Activated CD4-positive, alpha-beta T cell treated with anti-CD3 and anti-CD28 coated beads, Interleukin-2, amount 10 ng/mL, durations not matched to agents 24 days and 14 days (primary cell): ENCODE data around the gene BPIFA1. TPM values are rescaled to one million over a fixed set of nuclear protein-coding genes. Genes with fewer than 3 reads are reported as not detected.

Experiments
- DNase-seq: peaks from one replicate; pipeline ENCODE4 v3.0.0; 2022
- H3K27ac Mint-ChIP-seq: one replicate; pipeline ENCODE4 v1.8.0; 2022; ENCODE audit warnings: mild to moderate bottlenecking, mixed read lengths
- H3K27me3 Mint-ChIP-seq: one replicate; pipeline ENCODE4 v1.8.0; 2022; ENCODE audit warnings: mixed read lengths
- H3K36me3 Mint-ChIP-seq: one replicate; pipeline ENCODE4 v1.8.0; 2022; ENCODE audit warnings: low read depth, mild to moderate bottlenecking, mixed read lengths
- H3K4me1 Mint-ChIP-seq: one replicate; pipeline ENCODE4 v1.8.0; 2021; ENCODE audit warnings: mixed read lengths
- H3K4me3 Mint-ChIP-seq: one replicate; pipeline ENCODE4 v1.8.0; 2022; ENCODE audit warnings: mild to moderate bottlenecking, moderate library complexity, mixed read lengths
- H3K9me3 Mint-ChIP-seq: one replicate; pipeline ENCODE4 v1.8.0; 2021; ENCODE audit warnings: mixed read lengths
- intact Hi-C: fragments of 100-400 bp; cut with micrococcal nuclease; formaldehyde crosslinking; loops from one replicate; pipeline ENCODE4 v1.15.1; 2023
- total RNA-seq: library from RNA; stranded (reverse); gene quantifications from 2 replicates; pipeline ENCODE4 v1.2.3, GENCODE V29; 2022

Gene BPIFA1
- total RNA-seq = not detected in 2 replicates

DNA sequence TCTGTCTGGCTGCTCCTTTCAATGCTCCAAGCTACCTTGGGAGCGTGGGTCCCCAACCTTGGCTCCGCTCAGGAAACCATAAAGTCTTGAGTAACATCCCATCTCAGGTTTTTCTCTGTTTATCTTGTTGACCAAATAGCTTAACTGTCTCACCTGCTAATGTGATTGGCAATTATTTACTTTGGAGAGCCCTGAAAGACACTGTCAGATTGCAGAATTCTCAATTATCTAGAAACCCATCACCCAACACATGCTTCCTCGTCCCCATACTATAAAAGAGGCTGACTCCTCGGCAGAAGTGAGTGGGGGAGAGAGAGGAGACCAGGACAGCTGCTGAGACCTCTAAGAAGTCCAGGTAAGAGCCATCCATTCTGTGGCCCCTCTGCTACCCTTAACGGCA is at the start of gene BPIFA1:
TSS of gene BPIFA1 (plus strand) at position 301 of the 400 bp plus-strand sequence. CDS start 1,716 bp downstream, outside the sequence.
- intact Hi-C loops = no loop called here
- no peaks in the 10 kb centered on the region for H3K27me3 Mint-ChIP-seq
- peaks cover 12% of the 10 kb centered on the region for H3K4me1 Mint-ChIP-seq
- H3K27ac Mint-ChIP-seq = no peak within 1 kb of the TSS
- no peaks in the 10 kb centered on the region for H3K36me3 Mint-ChIP-seq
- H3K4me3 Mint-ChIP-seq = no peak within 1 kb of the TSS
- no peak for DNase-seq
- no peaks in the 10 kb centered on the region for H3K9me3 Mint-ChIP-seq

- no peak overlapping the region for H3K27ac Mint-ChIP-seq
- H3K4me3 Mint-ChIP-seq = no peak overlapping the region
- intact Hi-C loops = no loop called here
- H3K9me3 Mint-ChIP-seq = peaks cover 5% of the 10 kb centered on the region
- peaks cover 1% of the 10 kb centered on the region for H3K27me3 Mint-ChIP-seq
- no peaks in the 10 kb centered on the region for H3K4me1 Mint-ChIP-seq
- DNase-seq = no peak
- H3K36me3 Mint-ChIP-seq = no peaks in the 10 kb centered on the region
These were observed 48.3 kb upstream of the BPIFA1 start for GRCh38 chr20:33187491-33187890.

DNA sequence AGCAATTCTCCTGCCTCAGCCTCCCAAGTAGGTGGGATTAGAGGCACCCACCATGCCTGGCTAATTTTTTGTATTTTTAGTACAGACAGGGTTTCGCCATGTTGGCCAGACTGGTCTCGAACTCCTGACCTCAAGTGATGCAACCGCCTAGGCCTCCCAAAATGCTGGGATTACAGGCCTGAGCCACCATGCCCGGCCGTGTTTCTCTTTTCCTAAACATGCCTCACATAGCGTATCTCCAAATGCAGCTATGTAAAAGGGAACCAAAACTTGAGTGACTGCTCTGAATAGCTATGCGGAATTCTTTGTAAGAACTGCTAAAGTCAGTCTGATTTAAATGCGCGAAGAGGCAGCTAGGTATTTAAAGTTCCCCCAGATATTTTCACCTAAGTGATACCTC is 47.4 kb upstream of the BPIFA1 start:
- Mint-ChIP-seq H3K27me3 (peaks cover 1% of the 10 kb centered on the region), H3K36me3 (no peaks in the 10 kb centered on the region), H3K4me1 (no peaks in the 10 kb centered on the region), H3K27ac (no peak overlapping the region), H3K9me3 (peaks cover 3% of the 10 kb centered on the region), H3K4me3 (no peak overlapping the region)
- intact Hi-C loops = no loop called here
- no peak for DNase-seq

GRCh38 chr20:33191484-33191883 is 44.3 kb upstream of the BPIFA1 start:
- H3K27ac Mint-ChIP-seq = no peak overlapping the region
- no peaks in the 10 kb centered on the region for H3K9me3 Mint-ChIP-seq
- H3K4me1 Mint-ChIP-seq = no peaks in the 10 kb centered on the region
- intact Hi-C loops = no loop called here
- no peak for DNase-seq
- H3K27me3 Mint-ChIP-seq = peaks cover 4% of the 10 kb centered on the region
- H3K4me3 Mint-ChIP-seq = no peak overlapping the region
- H3K36me3 Mint-ChIP-seq = no peaks in the 10 kb centered on the region

GRCh38 chr20:33191955-33192354 is 43.8 kb upstream of the BPIFA1 start:
- Mint-ChIP-seq H3K27me3 (peaks cover 4% of the 10 kb centered on the region), H3K9me3 (no peaks in the 10 kb centered on the region), H3K4me1 (no peaks in the 10 kb centered on the region), H3K4me3 (no peak overlapping the region), H3K27ac (no peak overlapping the region), H3K36me3 (no peaks in the 10 kb centered on the region)
- intact Hi-C loops = no loop called here
- no peak for DNase-seq

- peaks cover 4% of the 10 kb centered on the region for H3K27me3 Mint-ChIP-seq
- intact Hi-C loops = no loop called here
These were observed 42.8 kb upstream of the BPIFA1 start for GRCh38 chr20:33192912-33193501.

GRCh38 chr20:33199026-33199425 is 36.8 kb upstream of the BPIFA1 start:
- H3K27me3 Mint-ChIP-seq = peaks cover 2% of the 10 kb centered on the region
- H3K36me3 Mint-ChIP-seq = no peaks in the 10 kb centered on the region
- no peak overlapping the region for H3K4me3 Mint-ChIP-seq
- no peak for DNase-seq
- intact Hi-C loops = no loop called here
- H3K9me3 Mint-ChIP-seq = no peaks in the 10 kb centered on the region
- no peaks in the 10 kb centered on the region for H3K4me1 Mint-ChIP-seq
- no peak overlapping the region for H3K27ac Mint-ChIP-seq

More at GRCh38 chr20:33192912-33193501, 42.8 kb upstream of the BPIFA1 start:
- no peaks in the 10 kb centered on the region for H3K4me1 Mint-ChIP-seq
- H3K4me3 Mint-ChIP-seq = no peak overlapping the region
- DNase-seq = no peak
- no peak overlapping the region for H3K27ac Mint-ChIP-seq
- no peaks in the 10 kb centered on the region for H3K9me3 Mint-ChIP-seq
- no peaks in the 10 kb centered on the region for H3K36me3 Mint-ChIP-seq

DNA sequence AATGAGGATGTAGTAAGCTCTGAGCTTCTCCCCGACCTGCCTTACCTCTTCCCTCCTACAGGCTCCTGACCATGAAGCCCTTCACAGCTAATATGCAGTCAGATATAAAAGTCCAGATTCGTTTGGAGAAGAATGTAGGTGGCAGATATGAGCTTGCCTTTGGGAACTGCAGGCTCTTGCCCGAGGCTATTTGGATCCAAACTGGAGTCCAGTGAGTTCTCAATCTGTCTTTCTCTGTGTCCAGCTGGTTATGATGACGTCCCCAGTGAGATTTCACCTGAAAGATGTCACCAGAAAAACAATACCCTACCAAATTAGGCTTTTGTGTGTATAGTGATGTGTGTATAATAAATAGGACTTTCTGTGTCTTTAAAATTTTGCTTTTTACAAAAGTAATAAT is 33.3 kb upstream of the BPIFA1 start:
- H3K27me3 Mint-ChIP-seq = peaks cover 5% of the 10 kb centered on the region
- no peaks in the 10 kb centered on the region for H3K36me3 Mint-ChIP-seq
- no peaks in the 10 kb centered on the region for H3K9me3 Mint-ChIP-seq
- intact Hi-C loops = no loop called here
- no peaks in the 10 kb centered on the region for H3K4me1 Mint-ChIP-seq
- DNase-seq = no peak
- no peak overlapping the region for H3K27ac Mint-ChIP-seq
- no peak overlapping the region for H3K4me3 Mint-ChIP-seq

DNA sequence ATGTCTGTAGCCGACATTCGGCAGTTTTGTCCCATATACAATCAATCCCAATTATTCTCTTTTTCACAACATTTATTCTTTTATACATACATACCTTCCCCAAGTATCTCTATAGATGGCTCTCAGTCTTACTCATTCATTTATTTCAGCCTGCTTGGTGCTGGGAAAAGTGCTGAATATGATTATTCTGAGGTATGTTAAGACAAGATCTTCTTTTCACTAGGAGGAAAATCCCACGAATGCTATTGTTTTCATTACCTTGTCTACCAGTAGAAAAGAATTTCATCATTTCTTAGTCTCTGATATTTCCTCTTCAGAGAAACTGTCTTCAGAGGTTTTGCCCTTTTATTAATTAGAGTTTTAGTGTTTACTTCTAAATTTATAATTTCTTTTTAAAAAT is 32.4 kb upstream of the BPIFA1 start:
- DNase-seq = no peak
- H3K27me3 Mint-ChIP-seq = peaks cover 5% of the 10 kb centered on the region
- H3K4me3 Mint-ChIP-seq = no peak overlapping the region
- H3K4me1 Mint-ChIP-seq = no peaks in the 10 kb centered on the region
- H3K36me3 Mint-ChIP-seq = no peaks in the 10 kb centered on the region
- H3K27ac Mint-ChIP-seq = no peak overlapping the region
- intact Hi-C loops = no loop called here
- H3K9me3 Mint-ChIP-seq = no peaks in the 10 kb centered on the region

DNA sequence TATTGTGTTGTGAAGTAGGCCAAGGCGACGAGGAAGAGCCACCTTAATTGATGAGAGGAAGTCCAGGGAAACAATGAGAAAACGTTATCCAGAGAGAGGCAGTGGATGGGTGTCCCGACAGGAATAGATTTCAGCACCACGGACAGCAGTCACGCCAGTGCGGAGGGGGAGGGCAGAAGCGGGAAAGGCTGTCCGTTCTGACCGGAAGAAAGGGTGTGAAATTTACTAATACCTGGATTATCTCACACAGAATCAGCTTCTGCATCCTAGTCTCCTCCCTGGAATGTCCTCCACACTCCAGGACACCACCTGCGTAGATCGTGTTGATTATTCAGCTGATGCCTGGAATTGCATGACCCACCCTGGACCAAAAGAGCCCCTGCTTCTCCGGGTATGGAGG is 26.0 kb upstream of the BPIFA1 start:
- DNase-seq = peak; percentile 87
- H3K9me3 Mint-ChIP-seq = no peaks in the 10 kb centered on the region
- intact Hi-C loops = no loop called here
- no peak overlapping the region for H3K4me3 Mint-ChIP-seq
- no peaks in the 10 kb centered on the region for H3K36me3 Mint-ChIP-seq
- no peak overlapping the region for H3K27ac Mint-ChIP-seq
- H3K27me3 Mint-ChIP-seq = peaks cover 9% of the 10 kb centered on the region
- H3K4me1 Mint-ChIP-seq = no peaks in the 10 kb centered on the region

- intact Hi-C loops = no loop called here
- Mint-ChIP-seq H3K27me3 (peaks cover 9% of the 10 kb centered on the region), H3K27ac (no peak overlapping the region), H3K4me1 (no peaks in the 10 kb centered on the region), H3K36me3 (no peaks in the 10 kb centered on the region), H3K4me3 (no peak overlapping the region), H3K9me3 (no peaks in the 10 kb centered on the region)
- DNase-seq = no peak
These were observed 25.4 kb upstream of the BPIFA1 start for GRCh38 chr20:33210371-33210770.

DNA sequence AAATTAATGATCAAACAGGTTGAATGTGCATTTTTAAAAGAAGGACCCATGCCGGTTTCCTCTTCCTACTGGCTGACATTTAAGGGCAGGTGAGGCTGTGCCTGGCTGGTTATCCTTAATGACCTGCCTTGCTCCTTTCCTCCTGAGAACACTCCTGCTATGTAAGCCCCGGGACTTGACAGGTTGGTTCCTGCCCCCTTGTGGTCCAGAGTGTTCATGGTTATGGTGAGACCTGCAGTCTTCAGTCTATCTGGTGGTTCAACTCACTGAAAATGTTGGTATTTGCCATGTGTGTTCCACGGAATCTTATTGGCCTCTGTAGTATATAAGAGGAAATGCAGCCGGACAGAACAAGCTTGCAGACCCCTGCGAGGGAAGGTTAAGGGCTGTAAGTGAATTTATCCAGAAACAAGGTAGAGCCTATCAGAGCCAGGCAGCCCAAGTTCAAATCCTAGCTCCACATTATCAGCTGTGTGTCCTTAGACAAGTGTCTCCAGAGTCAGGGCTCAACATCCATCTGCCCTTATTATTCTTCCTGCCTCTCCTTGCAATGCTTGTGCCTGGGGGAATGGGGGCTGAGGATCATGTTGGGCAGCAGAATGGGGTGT is 23.9 kb upstream of the BPIFA1 start:
- H3K4me3 Mint-ChIP-seq = no peak overlapping the region
- no peaks in the 10 kb centered on the region for H3K36me3 Mint-ChIP-seq
- intact Hi-C loops = no loop called here
- DNase-seq = peak; percentile 73
- H3K27me3 Mint-ChIP-seq = peaks cover 9% of the 10 kb centered on the region
- H3K4me1 Mint-ChIP-seq = no peaks in the 10 kb centered on the region
- no peak overlapping the region for H3K27ac Mint-ChIP-seq
- H3K9me3 Mint-ChIP-seq = no peaks in the 10 kb centered on the region

DNA sequence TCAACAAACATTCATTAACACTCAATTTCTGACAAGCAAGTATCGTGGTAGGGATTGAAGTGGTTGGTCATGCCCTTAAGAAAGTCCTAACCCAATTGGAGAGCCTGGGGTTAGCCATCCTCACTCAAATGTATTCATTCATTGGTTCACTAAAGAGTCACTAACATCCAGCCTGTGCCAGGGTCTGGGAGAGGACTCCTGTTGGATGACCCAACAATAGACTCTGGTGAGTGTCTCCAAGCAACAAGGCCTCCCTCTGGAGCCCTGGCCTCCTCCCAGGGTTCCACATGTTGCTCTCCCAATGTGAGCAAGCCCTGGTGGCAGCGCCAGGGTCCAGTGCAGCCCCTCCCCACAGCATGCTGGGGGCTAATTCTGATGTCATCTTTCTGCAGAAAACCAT is 18.7 kb upstream of the BPIFA1 start, which contains the start of gene BPIFA3:
TSS of gene BPIFA3 (plus strand) at position 301 of the 400 bp plus-strand sequence. CDS start 185 bp downstream, outside the sequence.
- H3K27ac Mint-ChIP-seq = no peak within 1 kb of the TSS
- H3K4me1 Mint-ChIP-seq = no peaks in the 10 kb centered on the region
- no peak for DNase-seq
- intact Hi-C loops = no loop called here
- H3K27me3 Mint-ChIP-seq = peaks cover 6% of the 10 kb centered on the region
- no peaks in the 10 kb centered on the region for H3K9me3 Mint-ChIP-seq
- H3K4me3 Mint-ChIP-seq = no peak within 1 kb of the TSS
- H3K36me3 Mint-ChIP-seq = no peaks in the 10 kb centered on the region

- Mint-ChIP-seq H3K4me3 (no peak overlapping the region), H3K27me3 (peaks cover 12% of the 10 kb centered on the region), H3K4me1 (no peaks in the 10 kb centered on the region), H3K36me3 (no peaks in the 10 kb centered on the region), H3K27ac (no peak overlapping the region), H3K9me3 (no peaks in the 10 kb centered on the region)
- intact Hi-C loops = no loop called here
- no peak for DNase-seq
These were observed 11.4 kb upstream of the BPIFA1 start for GRCh38 chr20:33224399-33224798.

DNA sequence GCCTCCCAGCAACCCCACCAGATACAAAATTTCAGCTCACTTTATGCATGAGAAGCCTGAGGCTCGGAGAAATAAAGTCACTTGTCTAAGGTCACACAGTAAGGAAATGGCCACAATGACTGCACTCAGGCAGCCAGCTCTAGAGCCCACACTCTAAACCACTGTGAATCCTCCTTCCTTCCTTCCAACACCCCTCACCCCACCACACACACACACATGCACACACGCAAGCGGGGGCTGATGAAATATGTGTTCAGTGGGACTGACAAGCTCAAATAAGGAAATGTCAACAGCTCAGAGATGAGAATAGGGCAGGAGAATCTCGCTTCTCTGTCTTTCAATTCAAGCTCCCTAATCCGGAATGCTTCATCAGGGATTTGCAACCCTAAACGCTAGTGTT is 6.0 kb upstream of the BPIFA1 start:
- Mint-ChIP-seq H3K4me3 (no peak overlapping the region), H3K27ac (peak overlapping the region; percentile 21), H3K36me3 (no peaks in the 10 kb centered on the region), H3K27me3 (peaks cover 5% of the 10 kb centered on the region), H3K9me3 (no peaks in the 10 kb centered on the region), H3K4me1 (peaks cover 21% of the 10 kb centered on the region)
- peak; percentile 59 for DNase-seq
- intact Hi-C loops = no loop called here
